ENCODE data around the gene CDKL5. TPM values are rescaled to one million over a fixed set of nuclear protein-coding genes. Genes with fewer than 3 reads are reported as not detected.
"Not testable (repeated sequence)": the region's sequence is repeated elsewhere in the genome, so short reads cannot be mapped to it uniquely, and the experiment has no call there.

The CDKL5 gene
- total RNA-seq, 1 experiment from 2014 or later: 4.2 TPM

- H3K9me2 ChIP-seq (ENCODE audit: insufficient read depth): no peaks in the 10 kb centered on the region
- intact Hi-C loops (cut with micrococcal nuclease; ENCODE audit: unreplicated experiment): no loop called here
- H4K20me1 ChIP-seq (ENCODE audit: insufficient read depth): no peaks in the 10 kb centered on the region
- no peaks in the 10 kb centered on the region for H3K27me3 ChIP-seq (ENCODE audit: insufficient read depth, low read depth)
- H3K4me3 ChIP-seq: no peak overlapping the region
- H2AFZ ChIP-seq: no peak overlapping the region
- no peaks in the 10 kb centered on the region for H3K79me2 ChIP-seq (ENCODE audit: low read depth)
- H3F3A ChIP-seq (ENCODE audit: insufficient read depth, low read depth): no peaks in the 10 kb centered on the region
- H3K4me1 ChIP-seq (replicated peaks; ENCODE audit: insufficient read depth): no peaks in the 10 kb centered on the region
- no TSS peak for BruUV-seq (replicated peaks)
- ChIA-PET CTCF (no interaction called here), POLR2A (ENCODE audit: unreplicated experiment) (no interaction called here)
- H3K9me3 ChIP-seq (ENCODE audit: insufficient read depth, low read depth): no peaks in the 10 kb centered on the region
- H3K36me3 ChIP-seq (ENCODE audit: low read depth): no peaks in the 10 kb centered on the region
- no peak overlapping the region for H3K27ac ChIP-seq
- DNase-seq: no peak
- H3K4me2 ChIP-seq: no peak overlapping the region
- TF ChIP-seq CTCF (conservative IDR thresholded peaks at IDR 0.05) (no peak), EZH2 (IDR thresholded peaks at IDR 0.05; ENCODE audit: low read depth) (no peak)
These were observed 157.6 kb downstream of the CDKL5 start for GRCh38 chrX:18582910-18583493.

GRCh38 chrX:18589292-18589691 is 163.9 kb downstream of the CDKL5 start:
- H3K4me2 ChIP-seq; H3K4me1 ChIP-seq (replicated peaks; ENCODE audit: insufficient read depth); H4K20me1 ChIP-seq (ENCODE audit: insufficient read depth); CTCF ChIA-PET; H3K79me2 ChIP-seq (ENCODE audit: low read depth); H2AFZ ChIP-seq; H3K36me3 ChIP-seq (ENCODE audit: low read depth); DNase-seq; H3K4me3 ChIP-seq; POLR2A ChIA-PET (ENCODE audit: unreplicated experiment); BruUV-seq (replicated peaks); H3K27ac ChIP-seq; H3K27me3 ChIP-seq (ENCODE audit: insufficient read depth, low read depth); intact Hi-C loops (cut with micrococcal nuclease; ENCODE audit: unreplicated experiment); H3K9me3 ChIP-seq (ENCODE audit: insufficient read depth, low read depth); H3K9me2 ChIP-seq (ENCODE audit: insufficient read depth); H3F3A ChIP-seq (ENCODE audit: insufficient read depth, low read depth): not testable (repeated sequence)

- DNase-seq: no peak
- H3K4me1 ChIP-seq (replicated peaks; ENCODE audit: insufficient read depth): no peaks in the 10 kb centered on the region
- TF ChIP-seq CTCF (conservative IDR thresholded peaks at IDR 0.05) (no peak), EZH2 (IDR thresholded peaks at IDR 0.05; ENCODE audit: low read depth) (no peak)
- ChIA-PET POLR2A (ENCODE audit: unreplicated experiment) (no interaction called here), CTCF (no interaction called here)
- BruUV-seq (replicated peaks): no TSS peak
- H2AFZ ChIP-seq: no peak overlapping the region
- H3K36me3 ChIP-seq (ENCODE audit: low read depth): no peaks in the 10 kb centered on the region
- no peak overlapping the region for H3K4me2 ChIP-seq
- H3K9me3 ChIP-seq (ENCODE audit: insufficient read depth, low read depth): no peaks in the 10 kb centered on the region
- H3F3A ChIP-seq (ENCODE audit: insufficient read depth, low read depth): no peaks in the 10 kb centered on the region
- no peaks in the 10 kb centered on the region for H3K79me2 ChIP-seq (ENCODE audit: low read depth)
- no peak overlapping the region for H3K27ac ChIP-seq
- H4K20me1 ChIP-seq (ENCODE audit: insufficient read depth): no peaks in the 10 kb centered on the region
- H3K27me3 ChIP-seq (ENCODE audit: insufficient read depth, low read depth): no peaks in the 10 kb centered on the region
- H3K4me3 ChIP-seq: no peak overlapping the region
- no peaks in the 10 kb centered on the region for H3K9me2 ChIP-seq (ENCODE audit: insufficient read depth)
- intact Hi-C loops (cut with micrococcal nuclease; ENCODE audit: unreplicated experiment): no loop called here
These were observed 166.4 kb downstream of the CDKL5 start for GRCh38 chrX:18591834-18592233.

GRCh38 chrX:18594079-18594478 is 168.7 kb downstream of the CDKL5 start:
- no peak overlapping the region for H3K27ac ChIP-seq
- no peaks in the 10 kb centered on the region for H3K9me2 ChIP-seq (ENCODE audit: insufficient read depth)
- intact Hi-C loops (cut with micrococcal nuclease; ENCODE audit: unreplicated experiment): no loop called here
- no peaks in the 10 kb centered on the region for H3K27me3 ChIP-seq (ENCODE audit: insufficient read depth, low read depth)
- no peaks in the 10 kb centered on the region for H3F3A ChIP-seq (ENCODE audit: insufficient read depth, low read depth)
- no peak overlapping the region for H2AFZ ChIP-seq
- no peak overlapping the region for H3K4me2 ChIP-seq
- TF ChIP-seq CTCF (conservative IDR thresholded peaks at IDR 0.05) (no peak), EZH2 (IDR thresholded peaks at IDR 0.05; ENCODE audit: low read depth) (no peak)
- no TSS peak for BruUV-seq (replicated peaks)
- no peak overlapping the region for H3K4me3 ChIP-seq
- no peaks in the 10 kb centered on the region for H4K20me1 ChIP-seq (ENCODE audit: insufficient read depth)
- ChIA-PET CTCF (no interaction called here), POLR2A (ENCODE audit: unreplicated experiment) (no interaction called here)
- no peaks in the 10 kb centered on the region for H3K9me3 ChIP-seq (ENCODE audit: insufficient read depth, low read depth)
- DNase-seq: no peak
- no peaks in the 10 kb centered on the region for H3K79me2 ChIP-seq (ENCODE audit: low read depth)
- no peaks in the 10 kb centered on the region for H3K36me3 ChIP-seq (ENCODE audit: low read depth)
- H3K4me1 ChIP-seq (replicated peaks; ENCODE audit: insufficient read depth): no peaks in the 10 kb centered on the region

Measured in PC-9 (cell line).